H1 (cell line): ENCODE results near the gene PLCZ1. TPM values are rescaled to one million over a fixed set of nuclear protein-coding genes. Genes with fewer than 3 reads are reported as not detected.

Experiments used
- JUN ChIP-seq: IDR thresholded peaks from 2 replicates; pipeline ENCODE4 v1.6.1; 2011; ENCODE audit warnings: low read depth, mild to moderate bottlenecking, improper control_type of control experiment, low read length
- SUZ12 ChIP-seq: fragments of 200-600 bp; sonication (generic); IDR thresholded peaks from 2 replicates; pipeline ENCODE4 v1.6.1; 2012; ENCODE audit warnings: mild to moderate bottlenecking, inconsistent platforms, low read length, moderate library complexity, mixed read lengths
- TAF7 ChIP-seq: optimal IDR thresholded peaks from 2 replicates; pipeline ENCODE3; 2011; ENCODE audit warnings: low read depth, mild to moderate bottlenecking, inconsistent platforms, low read length, moderate library complexity, borderline replicate concordance
- polyA plus RNA-seq, 7 experiments: library from polyadenylated mRNA; depleted of rRNA in 3 of 7; stranded (reverse) in 5 of 7; unstranded in 2 of 7; fragments of >200 nt in 5 of 7; fragments of 200-250 nt in 2 of 7; gene quantifications; 1 replicate in 5 of 7; 2 replicates in 1 of 7; 4 replicates in 1 of 7; pipeline versions ENCODE4 v1.2.1 to v1.2.3, GENCODE V29; 2011 to 2013; ENCODE audit warnings: missing spikeins in 2 of 7, mixed read lengths in 2 of 7
- total RNA-seq: library from RNA; stranded (reverse); fragmentation: NEBNext Ultra II Directional; extraction: Animal tissue kit (Norgen Biotek cat#: 25700); gene quantifications from 2 replicates; pipeline ENCODE4 v1.2.1, GENCODE V29; 2021

Gene PLCZ1
- total and polyA plus RNA-seq, 2 of the 8 experiments (the other 6 are each of a cell fraction or from before 2014, with no cell fraction given) = not detected

DNA sequence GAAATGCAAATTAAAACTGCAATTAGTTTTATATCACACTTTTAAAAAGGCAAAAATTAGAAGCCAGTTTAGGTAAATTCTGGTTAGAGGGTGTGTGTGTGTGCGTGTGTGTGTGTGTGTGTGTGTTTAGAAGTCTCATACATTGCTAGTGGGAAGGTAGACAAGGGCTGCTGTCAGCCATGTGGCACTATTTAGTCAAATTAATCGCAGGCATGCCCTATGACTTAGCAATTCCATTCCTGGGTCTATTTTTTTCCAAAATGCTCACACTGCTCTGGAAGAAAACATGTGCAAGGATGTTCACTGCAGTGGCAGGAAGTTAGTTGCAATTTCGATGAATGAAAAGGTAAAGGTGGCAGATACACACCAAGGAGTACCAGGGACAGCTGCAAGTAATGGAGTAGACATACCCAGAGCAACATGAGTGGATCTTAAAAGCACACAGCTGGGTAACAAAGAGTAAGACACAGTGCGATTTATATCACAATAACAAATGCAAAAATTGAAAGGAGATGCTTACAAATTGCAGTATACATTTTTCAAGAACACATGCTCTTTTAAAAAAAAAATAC lies 11.7 kb upstream of the PLCZ1 start (continued):
- TF ChIP-seq TAF7 (no peak), JUN (no peak), SUZ12 (no peak)
